Measurements from ENCODE around the gene SLC6A13.
"Not testable (repeated sequence)": the region's sequence is repeated elsewhere in the genome, so short reads cannot be mapped to it uniquely, and the experiment has no call there.

SLC6A13 gene

GRCh38 chr12:262817-263216 lies at the start of gene SLC6A13:
Gene SLC6A13, minus strand, starts transcription at chr12:262836. Its CDS starts 2,784 bp downstream, at chr12:260052.
- no peak for DNase-seq

- no peak for DNase-seq
Measured at GRCh38 chr12:308511-308910, 45.9 kb upstream of the SLC6A13 start.

- DNase-seq = no peak
Measured at GRCh38 chr12:307406-307805, 44.8 kb upstream of the SLC6A13 start.

- peak; percentile 56 for DNase-seq
Measured at GRCh38 chr12:304805-305204, 42.2 kb upstream of the SLC6A13 start.

DNA sequence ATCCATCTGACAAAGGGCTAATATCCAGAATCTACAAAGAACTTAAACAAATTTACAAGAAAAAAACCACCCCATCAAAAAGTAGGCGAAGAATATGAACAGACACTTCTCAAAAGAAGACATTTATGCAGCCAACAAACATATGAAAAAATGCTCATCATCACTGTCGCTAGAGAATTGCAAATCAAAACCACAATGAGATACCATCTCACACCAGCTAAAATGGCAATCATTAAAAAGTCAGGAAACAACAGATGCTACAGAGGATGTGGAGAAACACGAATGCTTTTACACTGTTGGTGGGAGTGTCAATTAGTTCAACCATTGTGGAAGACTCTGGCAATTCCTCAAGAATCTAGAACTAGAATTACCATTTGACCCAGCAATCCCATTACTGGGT lies 40.1 kb upstream of the SLC6A13 start:
- not testable (repeated sequence) for DNase-seq

DNA sequence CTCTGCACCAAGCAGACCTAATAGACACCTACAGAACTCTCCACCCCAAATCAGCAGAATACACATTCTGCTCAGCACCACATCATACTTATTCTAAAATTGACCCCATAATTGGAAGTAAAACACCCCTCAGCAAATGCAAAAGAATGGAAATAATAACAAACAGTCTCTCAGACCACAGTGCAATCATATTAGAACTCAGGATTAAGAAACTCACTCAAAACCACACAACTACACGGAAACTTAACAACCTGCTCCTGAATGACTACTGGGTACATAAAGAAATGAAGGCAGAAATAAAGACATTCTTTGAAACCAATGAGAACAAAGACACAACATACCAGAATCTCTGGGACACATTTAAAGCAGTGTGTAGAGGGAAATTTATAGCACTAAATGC lies 37.5 kb upstream of the SLC6A13 start:
- not testable (repeated sequence) for DNase-seq

- not testable (repeated sequence) for DNase-seq
Measured at GRCh38 chr12:299511-299910, 36.9 kb upstream of the SLC6A13 start.

DNA sequence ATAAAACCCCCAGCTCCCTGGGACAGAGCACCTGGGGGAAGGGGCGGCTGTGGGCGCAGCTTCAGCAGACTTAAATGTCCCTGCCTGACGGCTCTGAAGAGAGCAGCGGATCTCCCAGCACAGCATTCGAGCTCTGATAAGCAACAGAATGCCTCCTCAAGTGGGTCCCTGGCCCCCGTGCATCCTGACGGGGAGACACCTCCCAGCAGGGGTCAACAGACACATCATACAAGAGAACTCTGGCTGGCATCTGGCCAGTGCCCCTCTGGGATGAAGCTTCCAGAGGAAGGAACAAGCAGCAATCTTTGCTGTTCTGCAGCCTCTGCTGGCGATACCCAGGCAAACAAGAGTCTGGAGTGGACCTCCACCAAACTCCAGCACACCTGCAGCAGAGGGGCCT lies 35.4 kb upstream of the SLC6A13 start:
- DNase-seq = not testable (repeated sequence)

- DNase-seq = no peak
Measured at GRCh38 chr12:295132-295531, 32.5 kb upstream of the SLC6A13 start.

DNA sequence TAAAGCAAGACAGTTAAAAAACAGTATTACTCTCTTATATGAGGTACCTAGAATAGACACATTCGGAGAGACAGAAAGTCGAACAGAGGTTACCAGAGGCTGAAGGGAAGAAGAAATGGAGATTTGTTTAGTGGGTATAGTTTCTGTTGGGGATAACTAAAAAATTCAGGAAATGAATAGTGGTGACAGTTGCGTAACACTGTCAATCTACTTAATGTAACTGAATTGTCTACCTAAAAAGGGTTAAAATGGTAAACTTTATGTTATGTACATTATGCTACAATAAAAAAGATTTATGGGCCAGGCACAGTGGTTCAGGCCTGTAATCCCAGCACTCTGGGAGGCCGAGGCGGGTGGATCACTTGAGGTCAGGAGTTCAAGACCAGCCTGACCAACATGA lies 30.6 kb upstream of the SLC6A13 start:
- no peak for DNase-seq

- DNase-seq = no peak
Measured at GRCh38 chr12:292186-292585, 29.6 kb upstream of the SLC6A13 start.

DNA sequence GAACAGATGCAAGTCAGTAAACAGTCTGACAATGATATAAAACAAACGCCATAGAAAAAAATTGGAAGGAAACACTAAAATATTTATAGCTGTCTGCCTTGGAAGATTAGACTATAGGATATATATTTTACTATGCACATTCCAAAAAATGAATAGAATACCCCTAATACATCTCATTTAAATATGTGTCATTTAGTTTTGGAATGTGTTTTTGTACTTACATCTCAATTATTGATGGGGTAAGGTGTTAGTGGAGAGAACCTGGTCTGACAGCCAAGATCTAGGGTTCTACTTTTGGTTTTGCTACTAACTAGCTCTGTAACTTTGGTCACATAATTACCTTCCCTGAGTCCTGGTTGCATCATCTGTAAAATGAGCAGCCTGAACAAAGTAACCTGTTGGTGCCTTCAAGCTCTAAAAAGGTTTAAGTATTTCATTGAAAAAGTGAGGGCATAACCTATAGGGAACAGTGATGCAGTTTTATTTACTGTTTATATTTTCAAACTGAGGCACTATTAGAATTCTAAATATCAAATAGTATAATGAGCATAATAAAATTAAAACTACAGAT lies 28.6 kb upstream of the SLC6A13 start:
- no peak for DNase-seq

DNA sequence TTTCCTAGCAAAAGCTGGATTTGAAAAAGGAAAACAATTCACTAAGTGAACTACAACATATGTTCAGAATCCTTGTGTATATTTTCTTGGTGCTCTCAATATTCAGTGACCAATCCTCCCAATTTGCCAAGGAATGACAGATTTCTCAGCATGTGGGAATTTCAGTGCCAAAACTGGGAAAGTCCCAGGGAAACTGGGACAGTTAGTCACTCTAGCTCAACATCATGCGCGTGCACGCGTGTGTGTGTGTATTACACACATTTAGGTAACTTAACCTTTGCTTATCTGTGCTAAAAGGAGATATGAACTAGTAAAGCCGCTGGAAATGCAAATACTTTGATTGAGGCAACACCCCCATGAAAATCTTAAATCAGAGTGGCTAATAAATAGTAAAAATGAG lies 26.1 kb upstream of the SLC6A13 start:
- no peak for DNase-seq

DNA sequence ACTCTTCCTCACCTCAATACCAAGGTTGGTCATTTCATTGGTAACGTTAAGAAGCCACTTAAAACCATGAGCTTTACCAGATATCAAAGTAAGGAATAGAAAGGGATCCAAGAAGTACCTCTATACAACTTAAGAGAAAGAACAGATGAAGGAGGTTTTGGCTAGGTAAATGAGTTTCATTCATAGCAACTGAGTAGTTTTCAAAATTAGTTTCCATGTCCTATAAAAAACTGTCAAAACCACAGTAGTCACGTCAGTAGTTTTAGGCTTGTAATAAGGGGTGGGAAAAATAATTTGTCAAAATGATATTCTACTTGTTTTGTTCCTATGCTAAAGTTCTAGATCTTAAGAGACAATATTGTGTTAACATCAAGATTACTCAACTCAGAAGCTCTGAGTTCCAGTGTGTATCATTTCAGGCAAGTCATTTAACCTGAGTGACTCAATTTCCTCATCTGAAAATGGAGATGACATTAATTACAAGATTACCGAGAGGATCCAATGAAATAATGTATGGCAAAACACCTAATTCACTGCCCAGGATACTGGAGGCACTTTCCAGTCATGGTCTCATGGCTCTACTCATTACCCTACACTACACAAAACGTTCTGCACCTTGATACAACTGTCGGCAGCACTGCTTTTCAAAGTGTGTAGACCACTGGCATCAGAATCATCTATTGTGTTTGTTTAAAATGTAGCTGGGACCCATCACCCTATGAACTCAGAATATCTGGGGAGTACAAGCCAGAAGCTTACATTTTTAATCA lies 24.1 kb upstream of the SLC6A13 start:
- DNase-seq = no peak

GRCh38 chr12:278046-278445 lies 15.4 kb upstream of the SLC6A13 start:
- no peak for DNase-seq

DNA sequence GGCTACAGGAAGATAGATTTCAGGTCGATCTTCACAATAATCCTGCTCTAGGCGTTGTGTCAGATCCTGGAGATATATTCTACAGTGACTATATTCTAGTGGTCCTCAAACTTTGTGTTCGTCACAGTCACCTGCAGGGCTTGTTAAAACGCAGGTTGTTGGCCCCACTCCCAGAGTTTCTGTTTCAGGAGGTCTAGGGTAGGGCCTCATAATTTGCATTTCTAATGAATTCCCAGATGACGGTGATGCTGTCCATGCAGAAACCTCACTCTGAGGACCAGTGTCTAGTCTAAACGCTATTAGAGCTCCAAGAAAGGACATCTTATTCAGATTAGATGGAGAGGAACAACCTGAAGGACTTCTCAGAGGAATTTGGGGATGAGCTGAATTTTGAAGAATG lies 13.2 kb upstream of the SLC6A13 start:
- DNase-seq = no peak

DNA sequence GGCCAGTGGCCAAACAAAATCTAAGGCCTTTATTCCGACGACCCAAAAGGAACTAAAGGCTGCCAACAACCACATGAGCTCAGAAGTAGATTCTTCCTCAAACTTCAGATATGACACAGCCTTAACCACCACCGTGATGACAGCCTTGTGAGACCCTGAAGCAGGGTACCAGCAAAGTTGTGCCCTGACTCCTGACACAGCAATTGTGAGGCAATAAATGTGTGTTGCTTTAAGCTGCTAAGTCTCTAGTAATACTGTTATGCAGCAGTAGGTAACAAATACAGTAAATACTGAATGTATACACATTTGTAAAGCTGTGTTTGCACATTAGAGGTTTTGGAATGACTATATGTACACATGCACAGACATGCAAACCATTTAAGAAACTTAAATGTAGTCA lies 10.7 kb upstream of the SLC6A13 start:
- no peak for DNase-seq

DNA sequence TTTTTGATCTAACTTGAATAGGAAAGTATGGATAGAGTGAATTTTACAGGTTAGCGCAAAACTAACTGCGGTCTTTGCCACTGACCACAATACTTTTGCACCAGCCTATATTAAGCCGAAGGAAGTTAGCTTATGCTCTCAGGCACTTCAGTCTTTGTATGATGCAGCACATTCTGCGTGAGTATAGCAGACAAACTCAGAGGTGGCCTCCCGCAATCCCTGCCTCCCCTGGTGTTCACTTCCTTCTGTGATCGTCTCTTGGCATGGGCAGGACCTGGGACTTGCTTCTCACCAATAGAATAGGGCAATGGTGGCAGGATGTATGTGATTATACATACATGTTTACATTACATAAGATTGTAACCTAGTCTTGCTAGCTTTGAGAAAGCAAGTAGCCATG lies 10.3 kb upstream of the SLC6A13 start:
- no peak for DNase-seq

- no peak for DNase-seq
Measured at GRCh38 chr12:271161-271560, 8.5 kb upstream of the SLC6A13 start.

GRCh38 chr12:269191-269590 lies 6.6 kb upstream of the SLC6A13 start:
- no peak for DNase-seq

GRCh38 chr12:268483-268840 lies 5.8 kb upstream of the SLC6A13 start:
- DNase-seq = no peak

DNA sequence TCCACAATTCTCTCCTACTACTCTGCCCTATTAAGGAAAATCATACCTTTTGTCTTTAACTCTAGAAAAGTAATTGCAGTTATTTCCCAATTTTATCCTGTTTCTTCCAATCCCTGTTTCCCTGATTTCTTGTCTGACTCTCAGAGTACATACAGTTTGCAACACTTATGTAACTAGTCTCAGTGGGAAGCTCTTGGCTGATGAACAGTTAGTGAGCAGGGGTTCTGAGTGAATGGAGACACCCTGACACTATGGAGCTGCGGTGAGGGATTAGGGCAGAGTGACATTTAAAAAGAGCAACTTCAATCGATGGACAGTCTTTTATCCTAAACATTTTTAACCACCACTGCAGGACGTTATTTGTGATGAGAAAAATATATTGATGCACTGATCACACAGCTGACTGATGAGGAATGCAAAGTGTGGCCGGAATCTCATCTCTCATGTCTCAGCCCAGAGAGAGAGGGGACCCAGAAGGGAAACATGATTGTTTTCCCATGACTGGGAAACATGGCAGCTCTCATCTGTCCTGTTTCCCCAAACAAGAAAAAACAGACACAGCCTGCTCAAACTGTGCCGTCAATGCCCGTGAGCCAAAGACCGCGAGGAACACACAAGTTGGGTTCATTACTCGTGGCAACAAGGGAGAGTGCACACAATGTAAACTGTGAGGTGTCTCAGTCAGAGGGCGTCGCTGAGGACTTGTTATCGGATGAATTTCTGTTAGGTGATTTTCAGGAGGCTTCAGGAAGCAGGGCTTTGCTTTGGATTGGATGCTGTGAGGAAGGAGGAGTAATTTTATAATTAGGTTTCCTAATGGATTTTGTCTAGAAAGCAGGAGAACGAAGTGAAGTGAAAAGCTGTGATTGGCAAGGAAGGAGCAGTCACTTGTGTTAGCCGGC lies 5.2 kb upstream of the SLC6A13 start:
- DNase-seq = no peak

GRCh38 chr12:265096-265495 lies 2.5 kb upstream of the SLC6A13 start:
- no peak for DNase-seq

- DNase-seq = no peak
Measured at GRCh38 chr12:264269-264668, 1.6 kb upstream of the SLC6A13 start.

Measured in NCI-H82 (cell line).